ENCODE measurements around the gene PSME1. TPM values are rescaled to one million over a fixed set of nuclear protein-coding genes. Genes with fewer than 3 reads are reported as not detected.

PSME1 gene
- total RNA-seq, 1 experiment from 2014 or later, result 105 TPM

DNA sequence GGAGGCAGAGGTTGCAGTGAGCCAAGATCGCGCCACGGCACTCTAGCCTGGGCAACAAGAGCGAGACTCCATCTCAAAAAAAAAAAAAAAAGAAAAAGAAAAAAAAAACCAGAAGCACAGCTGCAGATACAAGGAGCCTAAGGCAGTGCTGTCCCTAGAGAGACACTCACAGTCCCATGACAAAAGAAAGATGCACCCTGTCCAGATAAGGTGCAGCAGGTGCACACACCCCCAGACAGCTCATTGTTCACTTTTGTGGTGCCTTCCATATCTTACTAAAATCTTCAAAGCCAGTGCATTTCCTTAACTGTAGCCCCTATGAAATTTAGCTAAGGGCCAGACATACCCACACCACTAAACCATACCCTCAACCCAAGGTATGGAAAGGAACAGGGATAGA is 13.6 kb upstream of the PSME1 start:
- DNase-seq (ENCODE audit: low read depth, low spot score), result no peak
- in situ Hi-C loops (cut with HindIII; ENCODE audit: low pct_unique_long_range_greater_than_20kb, low sequenced_read_pairs), result no loop called here

DNA sequence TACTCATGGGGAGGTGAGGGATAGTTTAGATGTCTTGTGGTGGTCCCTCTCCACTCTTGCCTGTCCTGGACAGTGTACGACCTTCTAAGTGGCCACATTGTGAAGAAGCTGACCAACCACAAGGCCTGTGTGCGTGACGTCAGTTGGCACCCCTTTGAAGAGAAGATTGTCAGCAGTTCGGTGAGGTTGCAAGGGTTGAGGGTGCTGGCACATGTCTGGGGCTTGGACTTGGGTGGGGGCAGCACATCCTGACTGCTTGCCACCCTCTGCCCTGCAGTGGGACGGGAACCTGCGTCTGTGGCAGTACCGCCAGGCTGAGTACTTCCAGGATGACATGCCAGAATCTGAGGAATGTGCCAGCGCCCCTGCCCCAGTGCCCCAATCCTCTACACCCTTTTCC is 13.1 kb upstream of the PSME1 start:
- DNase-seq (ENCODE audit: low read depth, low spot score), result no peak
- in situ Hi-C loops (cut with HindIII; ENCODE audit: low pct_unique_long_range_greater_than_20kb, low sequenced_read_pairs), result no loop called here

DNA sequence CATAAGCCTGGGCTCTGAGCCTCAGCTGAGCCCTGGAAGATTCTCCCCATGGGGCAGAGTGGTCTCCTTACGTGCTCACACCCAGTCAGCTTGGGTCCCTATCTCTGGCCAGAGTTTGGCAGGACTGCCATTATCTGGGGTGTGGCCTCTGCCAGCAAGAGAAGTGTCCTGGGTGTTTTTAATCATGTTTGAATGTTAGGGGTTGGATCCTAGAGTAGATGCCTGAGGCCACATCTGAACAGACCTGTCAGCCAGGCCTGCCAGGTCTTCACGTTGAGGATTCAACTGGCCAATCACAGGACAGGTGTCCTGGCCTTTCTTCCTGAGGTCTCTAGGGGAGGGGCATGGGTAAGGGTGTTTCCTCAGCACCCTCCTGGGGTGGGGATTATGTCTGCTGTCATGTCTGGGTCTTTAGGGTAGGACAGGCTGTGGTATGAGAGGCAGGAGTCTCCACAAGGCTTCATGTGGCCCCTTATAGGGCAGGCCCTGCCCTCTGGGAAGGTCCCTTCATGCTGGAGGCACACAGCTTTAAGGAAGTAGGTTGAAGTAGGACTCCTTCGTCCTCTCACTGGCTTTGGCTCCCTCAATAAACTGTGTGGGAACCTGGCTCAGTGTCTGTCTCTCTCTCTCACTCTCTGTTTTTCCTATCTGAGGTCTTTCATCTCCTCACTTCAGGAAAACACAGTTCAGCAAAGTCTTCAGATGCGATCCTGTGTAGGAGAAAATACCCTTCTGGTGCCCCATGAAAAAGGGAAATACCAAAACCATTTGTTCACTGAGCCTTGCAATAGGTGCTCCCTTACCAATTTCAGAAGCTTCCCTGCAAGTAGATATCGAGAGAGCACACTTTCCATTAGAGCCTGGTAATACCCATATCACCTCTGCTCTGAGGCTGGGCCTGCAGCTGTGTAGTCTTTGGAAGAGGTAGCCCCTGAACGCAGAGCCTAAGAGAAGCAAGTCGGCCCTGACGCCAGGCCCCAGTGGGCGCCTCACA is 12.3 kb upstream of the PSME1 start:
- in situ Hi-C loops (cut with HindIII; ENCODE audit: low pct_unique_long_range_greater_than_20kb, low sequenced_read_pairs), result no loop called here
- DNase-seq (ENCODE audit: low read depth, low spot score), result no peak

DNA sequence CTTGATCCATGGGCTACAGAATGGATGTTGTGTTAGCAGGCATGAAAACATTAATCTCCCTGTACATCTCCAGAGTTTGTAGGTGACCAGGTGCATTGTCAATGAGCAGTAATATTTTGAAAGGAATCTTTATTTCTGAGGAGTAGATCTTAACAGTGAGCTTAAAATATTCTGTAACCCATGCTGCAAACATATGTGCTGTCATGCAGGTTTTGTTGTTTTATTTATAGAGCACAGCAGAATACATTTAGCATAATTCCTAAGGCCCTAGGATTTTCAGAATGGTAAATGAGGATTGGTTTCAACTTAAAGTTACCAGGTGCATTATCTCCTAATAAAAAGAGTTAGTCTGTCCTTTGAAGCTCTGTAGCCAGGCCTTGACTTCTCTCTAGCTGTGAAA is 9.1 kb upstream of the PSME1 start:
- no peak for DNase-seq (ENCODE audit: low read depth, low spot score)
- in situ Hi-C loops (cut with HindIII; ENCODE audit: low pct_unique_long_range_greater_than_20kb, low sequenced_read_pairs), result no loop called here

DNA sequence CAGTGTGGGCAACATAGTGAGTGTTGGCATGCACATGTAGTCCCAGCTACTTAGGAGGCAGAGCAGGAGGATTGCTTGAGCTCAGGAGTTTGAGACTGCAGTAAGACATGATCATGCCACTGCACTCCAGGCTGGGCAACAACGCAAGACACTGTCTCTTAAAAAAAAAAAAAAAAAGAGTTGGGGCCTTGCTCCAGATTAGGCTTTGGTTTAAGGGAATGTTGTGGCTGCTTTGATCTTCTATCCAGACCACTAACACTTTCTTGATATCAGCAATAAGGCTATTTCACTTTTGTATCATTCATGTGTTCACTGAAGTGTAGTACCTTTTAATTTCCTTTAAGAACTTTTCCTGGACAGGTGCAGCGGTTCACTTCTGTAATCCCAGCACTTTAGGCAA is 8.3 kb upstream of the PSME1 start:
- in situ Hi-C loops (cut with HindIII; ENCODE audit: low pct_unique_long_range_greater_than_20kb, low sequenced_read_pairs), result no loop called here
- no peak for DNase-seq (ENCODE audit: low read depth, low spot score)

DNA sequence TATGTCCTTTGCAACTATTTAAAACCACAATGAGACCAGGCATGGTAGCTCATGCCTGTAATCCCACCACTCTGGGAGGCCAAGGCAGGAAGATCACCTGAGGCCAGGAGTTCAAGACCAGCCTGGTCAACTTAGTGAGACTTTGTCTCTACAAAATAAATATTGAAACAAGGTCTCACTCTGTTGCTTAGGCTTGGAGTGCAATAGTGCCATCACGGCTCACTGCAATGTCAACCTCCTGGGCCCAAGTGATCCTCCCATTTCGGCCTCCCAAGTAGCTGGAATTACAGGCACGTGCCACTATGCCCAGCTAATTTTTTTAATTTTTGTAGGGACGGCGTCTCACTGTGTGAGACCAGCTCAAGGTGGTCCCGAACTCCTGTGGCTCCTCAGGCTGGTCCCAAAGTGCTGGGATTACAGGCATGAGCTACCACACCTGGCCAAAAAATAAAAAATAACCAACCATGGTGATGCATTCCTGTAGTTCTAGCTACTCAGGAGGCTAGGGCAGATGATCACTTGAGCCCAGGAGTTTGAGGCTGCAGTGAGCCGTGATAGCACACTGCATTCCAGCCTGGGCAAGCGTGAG is 6.5 kb upstream of the PSME1 start:
- in situ Hi-C loops (cut with HindIII; ENCODE audit: low pct_unique_long_range_greater_than_20kb, low sequenced_read_pairs), result no loop called here
- no peak for DNase-seq (ENCODE audit: low read depth, low spot score)

DNA sequence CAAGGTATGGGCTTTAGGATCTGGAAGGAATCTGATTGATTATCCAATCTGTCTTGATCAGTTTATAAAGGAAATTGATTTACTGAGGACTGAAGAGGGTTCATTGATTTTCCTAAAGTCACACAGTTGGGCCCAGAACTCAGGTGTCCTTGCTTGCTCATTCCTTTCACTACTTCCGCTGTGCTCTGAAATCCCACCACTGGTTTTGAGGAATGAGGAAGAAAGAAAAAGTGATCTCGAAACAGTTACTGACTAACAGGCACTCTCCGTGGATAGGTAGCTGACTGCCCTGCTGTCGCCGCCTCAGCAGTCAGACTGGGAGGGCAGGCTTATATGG is 5.6 kb upstream of the PSME1 start, which contains the start of gene FITM1:
Gene FITM1, plus strand, starts transcription at position 280 of the 337 bp plus-strand sequence. CDS start 905 bp downstream, outside the sequence.
- in situ Hi-C loops (cut with HindIII; ENCODE audit: low pct_unique_long_range_greater_than_20kb, low sequenced_read_pairs), result no loop called here
- no peak for DNase-seq (ENCODE audit: low read depth, low spot score)

DNA sequence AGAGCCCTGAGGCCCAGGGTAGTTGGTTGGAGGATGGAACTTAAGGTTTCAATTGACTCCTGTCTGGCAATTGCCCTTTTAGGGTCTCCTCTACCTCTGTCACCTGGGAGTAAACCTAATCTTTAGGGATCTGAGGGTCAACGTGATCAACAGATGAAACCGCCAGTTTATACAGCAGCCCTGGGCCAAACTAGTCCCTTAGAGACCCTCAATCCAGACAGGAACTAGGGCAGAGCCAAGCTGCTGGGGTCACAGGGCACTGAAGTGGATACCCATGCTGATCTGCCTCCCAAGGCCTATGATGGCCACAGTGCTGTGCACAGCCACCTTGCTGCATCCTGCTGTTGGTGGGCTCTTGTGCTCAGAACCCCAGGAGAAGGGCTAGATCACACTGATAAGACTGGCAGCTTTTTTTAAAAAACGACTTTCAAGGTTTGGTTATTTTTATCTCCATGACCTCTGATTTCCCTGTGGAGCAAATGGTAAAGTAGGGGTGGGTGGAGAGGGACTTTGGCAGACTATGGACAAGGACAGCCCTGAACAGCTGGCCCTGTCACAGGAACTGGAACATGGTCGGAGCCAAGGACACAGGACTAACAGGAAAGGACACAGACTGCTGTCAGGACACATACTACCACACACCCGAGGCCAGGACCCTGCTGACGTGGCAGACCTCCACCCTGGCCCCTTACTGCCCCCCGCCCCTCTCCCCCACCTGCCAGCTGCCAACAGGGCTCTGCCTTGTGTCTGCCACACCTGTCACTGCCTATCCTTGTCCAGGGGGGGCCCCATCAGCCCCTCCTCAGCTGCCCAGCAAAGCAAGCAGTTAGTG is 5.1 kb upstream of the PSME1 start:
- no peak for DNase-seq (ENCODE audit: low read depth, low spot score)
- in situ Hi-C loops (cut with HindIII; ENCODE audit: low pct_unique_long_range_greater_than_20kb, low sequenced_read_pairs), result no loop called here

DNA sequence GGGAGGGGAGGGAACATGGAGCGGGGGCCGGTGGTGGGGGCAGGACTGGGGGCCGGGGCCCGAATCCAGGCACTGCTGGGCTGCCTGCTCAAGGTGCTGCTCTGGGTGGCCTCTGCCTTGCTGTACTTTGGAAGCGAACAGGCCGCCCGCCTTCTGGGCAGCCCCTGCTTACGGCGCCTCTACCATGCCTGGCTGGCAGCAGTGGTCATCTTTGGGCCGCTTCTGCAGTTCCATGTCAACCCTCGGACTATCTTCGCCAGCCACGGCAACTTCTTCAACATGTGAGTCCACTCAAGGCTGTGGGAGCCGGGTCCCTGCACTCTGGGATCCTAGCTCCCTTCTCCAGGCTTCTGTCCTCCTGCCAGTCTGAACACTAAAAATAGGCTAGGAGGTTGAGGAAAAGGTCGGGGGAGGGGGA is 4.4 kb upstream of the PSME1 start:
- no peak for DNase-seq (ENCODE audit: low read depth, low spot score)
- in situ Hi-C loops (cut with HindIII; ENCODE audit: low pct_unique_long_range_greater_than_20kb, low sequenced_read_pairs), result no loop called here

DNA sequence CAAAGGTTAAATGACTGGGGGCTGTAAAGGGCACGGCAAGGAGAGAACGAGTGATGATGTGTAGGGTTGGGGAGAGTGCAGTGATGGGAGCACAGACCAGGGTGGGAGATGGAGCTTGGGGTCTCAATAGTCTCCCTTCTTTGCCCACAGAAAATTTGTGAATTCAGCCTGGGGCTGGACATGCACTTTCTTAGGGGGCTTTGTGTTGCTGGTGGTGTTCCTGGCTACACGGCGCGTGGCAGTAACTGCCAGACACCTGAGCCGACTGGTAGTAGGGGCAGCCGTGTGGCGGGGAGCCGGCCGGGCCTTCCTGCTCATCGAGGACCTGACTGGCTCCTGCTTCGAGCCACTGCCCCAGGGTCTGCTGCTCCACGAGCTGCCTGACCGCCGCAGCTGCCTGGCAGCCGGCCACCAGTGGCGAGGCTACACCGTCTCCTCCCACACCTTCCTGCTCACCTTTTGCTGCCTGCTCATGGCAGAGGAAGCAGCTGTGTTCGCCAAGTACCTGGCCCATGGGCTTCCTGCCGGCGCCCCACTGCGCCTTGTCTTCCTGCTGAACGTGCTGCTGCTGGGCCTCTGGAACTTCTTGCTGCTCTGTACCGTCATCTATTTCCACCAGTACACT is 3.8 kb upstream of the PSME1 start:
- in situ Hi-C loops (cut with HindIII; ENCODE audit: low pct_unique_long_range_greater_than_20kb, low sequenced_read_pairs), result no loop called here
- no peak for DNase-seq (ENCODE audit: low read depth, low spot score)

DNA sequence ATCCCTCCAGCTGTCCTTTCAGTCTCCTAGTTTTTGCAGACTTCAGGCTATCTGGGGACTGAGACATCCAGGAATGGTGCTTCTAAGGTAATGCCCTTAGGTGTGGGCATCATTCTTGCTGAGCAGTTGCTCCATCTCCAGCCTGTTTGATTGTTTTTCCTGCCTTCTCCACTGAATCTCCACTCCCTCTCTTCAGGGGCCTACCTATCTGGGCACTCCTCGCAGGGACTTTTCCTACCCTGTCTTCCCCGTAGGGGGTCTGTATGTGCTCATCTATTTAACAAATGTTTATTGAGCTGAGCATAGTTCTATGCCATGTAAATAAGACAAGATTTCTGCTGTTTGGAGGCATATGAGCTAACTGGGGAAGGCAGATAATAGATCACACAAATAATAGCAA is 3.0 kb upstream of the PSME1 start:
- DNase-seq (ENCODE audit: low read depth, low spot score), result no peak
- in situ Hi-C loops (cut with HindIII; ENCODE audit: low pct_unique_long_range_greater_than_20kb, low sequenced_read_pairs), result no loop called here

DNA sequence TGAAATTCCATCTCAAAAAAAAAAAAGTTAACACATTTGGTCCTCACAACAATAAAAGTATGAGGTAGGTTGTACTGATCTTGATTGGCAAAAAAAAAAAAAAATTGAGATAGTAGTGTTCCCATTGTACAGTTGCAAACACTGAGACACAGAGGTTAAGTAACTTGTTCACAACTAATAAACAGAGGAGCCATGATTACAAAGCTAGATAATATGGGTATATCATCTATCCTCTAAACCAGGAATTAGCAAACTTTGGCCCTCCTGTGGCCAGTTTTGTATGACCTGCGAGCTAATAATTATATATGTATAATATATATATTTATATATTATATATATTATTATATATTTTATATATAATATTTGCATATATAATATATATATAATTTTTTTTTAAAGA is 2.3 kb upstream of the PSME1 start:
- in situ Hi-C loops (cut with HindIII; ENCODE audit: low pct_unique_long_range_greater_than_20kb, low sequenced_read_pairs), result no loop called here
- DNase-seq (ENCODE audit: low read depth, low spot score), result no peak

DNA sequence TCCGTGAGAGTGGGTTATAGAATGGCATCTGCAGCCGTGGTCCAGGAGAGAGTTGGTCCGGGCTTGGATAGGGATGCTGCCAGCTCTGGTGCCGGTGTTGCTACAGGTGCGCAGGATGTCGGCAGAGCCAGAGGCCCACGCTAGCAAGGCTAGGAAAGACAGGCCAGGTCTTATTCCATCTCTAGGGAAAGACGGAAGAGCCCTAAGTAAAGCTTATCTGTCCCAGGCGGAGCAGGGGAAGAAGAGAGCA is 485 bp upstream of the PSME1 start:
- no peak for DNase-seq (ENCODE audit: low read depth, low spot score)
- in situ Hi-C loops (cut with HindIII; ENCODE audit: low pct_unique_long_range_greater_than_20kb, low sequenced_read_pairs), result no loop called here

DNA sequence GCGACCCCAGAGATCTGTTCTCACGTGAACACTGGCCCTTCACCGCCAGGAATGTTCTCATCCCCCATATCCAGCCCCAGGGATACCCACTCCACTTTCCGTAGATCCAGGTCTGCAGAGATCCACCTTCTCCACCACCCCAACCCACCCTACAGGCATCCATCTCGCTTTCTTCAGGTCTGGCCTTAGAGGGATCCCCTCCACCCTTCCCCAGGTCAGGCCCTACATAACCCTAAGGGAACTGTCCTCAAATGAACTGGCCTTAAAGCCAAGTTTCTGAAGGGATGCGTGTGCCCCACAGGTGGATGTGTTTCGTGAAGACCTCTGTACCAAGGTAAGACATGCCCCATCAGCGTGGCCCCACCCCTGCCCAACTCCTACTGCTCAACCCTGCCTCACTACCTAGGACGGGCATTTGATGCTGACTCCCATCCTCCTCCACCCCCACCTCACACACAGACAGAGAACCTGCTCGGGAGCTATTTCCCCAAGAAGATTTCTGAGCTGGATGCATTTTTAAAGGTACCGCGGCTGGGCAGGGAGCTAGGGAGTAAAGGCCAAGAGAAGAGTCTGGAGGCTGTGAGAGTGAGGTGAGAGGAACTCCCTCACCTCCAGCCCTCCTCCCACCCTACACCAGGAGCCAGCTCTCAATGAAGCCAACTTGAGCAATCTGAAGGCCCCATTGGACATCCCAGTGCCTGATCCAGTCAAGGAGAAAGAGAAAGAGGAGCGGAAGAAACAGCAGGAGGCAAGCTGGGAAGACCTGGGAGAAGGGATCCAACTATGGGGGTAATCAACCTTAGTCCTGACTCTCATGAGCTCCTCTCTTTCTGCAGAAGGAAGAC is 912 bp downstream of the PSME1 start:
- no peak for DNase-seq (ENCODE audit: low read depth, low spot score)
- in situ Hi-C loops (cut with HindIII; ENCODE audit: low pct_unique_long_range_greater_than_20kb, low sequenced_read_pairs), result no loop called here

DNA sequence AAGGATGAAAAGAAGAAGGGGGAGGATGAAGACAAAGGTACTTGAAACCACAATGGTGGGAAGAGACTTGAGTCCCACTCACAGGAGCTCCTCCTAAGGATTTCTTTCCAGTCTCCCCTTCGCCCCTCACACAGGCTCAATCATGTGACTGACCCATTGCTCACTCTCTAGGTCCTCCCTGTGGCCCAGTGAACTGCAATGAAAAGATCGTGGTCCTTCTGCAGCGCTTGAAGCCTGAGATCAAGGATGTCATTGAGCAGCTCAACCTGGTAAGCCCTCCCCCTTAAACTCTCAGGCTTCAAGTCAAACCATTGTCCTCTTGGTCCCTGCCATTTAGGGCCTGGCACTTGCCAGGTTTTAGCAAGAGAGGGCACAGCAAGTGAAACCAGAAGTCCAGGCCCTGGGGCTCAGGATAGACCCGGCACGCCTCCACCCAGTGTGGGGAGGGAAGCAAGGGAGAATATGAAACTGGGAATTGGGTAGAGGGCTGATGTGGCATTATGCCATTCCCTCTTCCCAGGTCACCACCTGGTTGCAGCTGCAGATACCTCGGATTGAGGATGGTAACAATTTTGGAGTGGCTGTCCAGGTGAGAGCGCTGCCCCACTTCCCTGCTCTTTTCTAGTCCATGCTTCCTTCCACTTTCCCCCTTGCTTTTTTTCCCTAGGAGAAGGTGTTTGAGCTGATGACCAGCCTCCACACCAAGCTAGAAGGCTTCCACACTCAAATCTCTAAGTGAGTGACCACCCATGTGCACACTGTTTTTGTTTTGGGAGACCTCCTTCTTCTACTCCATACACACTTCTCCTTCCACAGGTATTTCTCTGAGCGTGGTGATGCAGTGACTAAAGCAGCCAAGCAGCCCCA is 1.8 kb downstream of the PSME1 start:
- no peak for DNase-seq (ENCODE audit: low read depth, low spot score)
- in situ Hi-C loops (cut with HindIII; ENCODE audit: low pct_unique_long_range_greater_than_20kb, low sequenced_read_pairs), result no loop called here

DNA sequence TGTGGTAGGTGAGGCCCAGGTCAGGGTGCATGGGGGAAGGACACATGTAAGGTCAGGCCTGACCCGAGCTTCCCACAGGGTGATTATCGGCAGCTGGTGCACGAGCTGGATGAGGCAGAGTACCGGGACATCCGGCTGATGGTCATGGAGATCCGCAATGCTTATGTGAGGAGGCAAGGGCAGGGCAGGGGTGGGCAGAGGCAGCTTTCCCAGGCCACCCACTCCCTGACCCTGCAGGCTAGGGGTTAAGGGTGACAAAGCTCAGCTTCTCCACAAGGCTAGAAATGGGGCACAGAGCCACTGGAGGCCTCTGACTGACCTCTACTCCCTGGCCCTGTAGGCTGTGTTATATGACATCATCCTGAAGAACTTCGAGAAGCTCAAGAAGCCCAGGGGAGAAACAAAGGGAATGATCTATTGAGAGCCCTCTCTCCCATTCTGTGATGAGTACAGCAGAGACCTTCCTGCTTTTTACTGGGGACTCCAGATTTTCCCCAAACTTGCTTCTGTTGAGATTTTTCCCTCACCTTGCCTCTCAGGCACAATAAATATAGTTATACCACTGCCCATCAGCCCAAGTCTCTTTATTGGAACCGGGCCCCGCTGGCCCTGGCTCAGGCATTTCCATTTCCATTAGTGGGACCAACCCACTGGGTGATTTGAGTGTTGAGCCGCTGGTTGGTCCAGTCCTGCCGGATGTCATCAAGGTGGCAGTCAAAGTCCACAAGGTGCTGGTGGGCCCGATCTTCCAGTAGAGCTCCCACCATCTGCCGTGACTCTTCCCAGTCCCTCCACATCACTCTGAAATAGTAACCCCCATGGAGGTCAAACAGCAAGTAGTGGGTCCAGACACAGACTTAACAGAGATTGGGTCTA is 2.6 kb downstream of the PSME1 start:
- in situ Hi-C loops (cut with HindIII; ENCODE audit: low pct_unique_long_range_greater_than_20kb, low sequenced_read_pairs), result no loop called here
- DNase-seq (ENCODE audit: low read depth, low spot score), result no peak
